HuH-7.5 (cell line): ENCODE data around the gene SPIN1.

Experiments
- DNase-seq: peaks from one replicate; pipeline ENCODE4 v3.0.0; 2011; ENCODE audit warnings: low spot score

The SPIN1 gene

DNA sequence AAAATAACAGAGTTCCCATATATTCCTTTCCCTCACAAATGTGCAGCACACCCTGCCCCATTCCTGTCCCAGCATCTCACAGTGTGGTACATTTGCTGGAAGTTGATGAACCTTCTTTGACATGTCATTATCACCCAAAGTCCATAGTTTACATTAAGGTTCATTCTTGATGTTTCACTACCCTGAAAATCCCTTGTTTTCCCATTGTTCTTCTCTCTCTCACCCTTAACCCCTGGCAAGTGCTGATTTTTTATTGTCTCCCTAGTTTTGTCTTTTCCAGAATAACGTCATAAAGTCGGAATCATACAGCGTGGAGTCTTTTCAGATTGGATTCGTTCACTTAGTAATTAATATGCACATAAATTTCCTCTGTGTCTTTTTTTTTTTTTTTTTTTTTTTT is 48.1 kb downstream of the SPIN1 start:
- DNase-seq = no peak

DNA sequence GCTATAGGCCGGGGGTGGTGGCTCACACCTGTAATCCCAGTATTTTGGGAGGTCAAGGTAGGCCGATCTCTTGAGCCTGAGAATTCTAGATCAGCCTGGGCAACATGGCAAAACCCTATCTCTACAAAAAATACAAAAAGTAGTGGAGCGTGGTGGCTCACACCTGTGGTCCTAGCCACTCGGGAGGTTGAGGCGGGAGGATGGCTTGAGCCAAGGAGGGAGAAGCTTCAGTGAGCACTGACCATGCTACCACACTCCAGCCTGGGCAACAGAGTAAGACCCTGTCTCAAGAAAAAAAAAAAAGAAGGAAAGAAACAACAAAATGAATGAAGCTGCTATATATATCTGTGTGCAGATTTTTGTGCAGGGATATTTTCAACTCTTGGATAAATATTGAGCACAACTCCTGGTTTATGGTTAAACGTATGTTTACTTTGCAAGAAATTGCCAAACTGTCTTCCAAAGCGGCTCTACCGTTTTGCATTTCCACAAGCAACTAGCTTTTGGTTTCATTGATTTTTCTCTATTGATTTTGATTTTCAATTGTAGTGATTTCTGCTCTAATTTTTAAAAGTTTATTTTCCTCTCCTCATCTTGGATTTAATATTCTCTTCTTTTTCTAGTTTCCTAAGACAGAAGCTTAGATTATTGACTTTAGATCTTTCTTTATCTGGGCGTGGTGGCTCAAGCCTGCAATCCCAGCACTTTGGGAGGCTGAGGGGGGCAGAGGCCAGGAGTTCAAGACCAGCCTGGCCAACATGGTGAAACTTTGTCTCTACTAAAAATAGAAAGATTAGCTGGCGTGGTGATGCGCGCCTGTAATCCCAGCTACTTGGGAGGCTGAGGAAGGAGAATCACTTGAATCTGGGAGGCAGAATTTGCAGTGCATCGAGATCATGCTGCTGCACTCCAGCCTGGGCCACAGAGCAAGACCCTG is 49.2 kb downstream of the SPIN1 start:
- DNase-seq = no peak

DNA sequence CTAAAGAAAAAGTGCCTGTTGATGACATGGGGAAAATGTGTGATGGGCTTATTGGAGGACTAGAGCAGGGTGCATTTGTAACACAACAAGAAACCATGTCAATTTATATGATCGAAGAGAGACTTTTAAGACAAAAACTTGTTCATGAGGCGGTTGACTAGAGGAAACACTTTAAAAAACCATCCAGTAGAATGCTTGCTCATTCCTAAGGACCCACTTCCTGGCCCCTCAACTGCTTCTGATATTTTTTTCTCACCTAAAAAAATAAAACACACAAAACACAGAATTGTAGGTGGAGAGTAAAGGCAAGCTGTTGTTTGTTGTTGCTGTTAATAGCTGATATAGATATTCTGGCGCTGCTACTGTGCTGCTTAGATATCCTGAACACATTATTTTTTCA is 50.6 kb downstream of the SPIN1 start:
- DNase-seq = no peak

DNA sequence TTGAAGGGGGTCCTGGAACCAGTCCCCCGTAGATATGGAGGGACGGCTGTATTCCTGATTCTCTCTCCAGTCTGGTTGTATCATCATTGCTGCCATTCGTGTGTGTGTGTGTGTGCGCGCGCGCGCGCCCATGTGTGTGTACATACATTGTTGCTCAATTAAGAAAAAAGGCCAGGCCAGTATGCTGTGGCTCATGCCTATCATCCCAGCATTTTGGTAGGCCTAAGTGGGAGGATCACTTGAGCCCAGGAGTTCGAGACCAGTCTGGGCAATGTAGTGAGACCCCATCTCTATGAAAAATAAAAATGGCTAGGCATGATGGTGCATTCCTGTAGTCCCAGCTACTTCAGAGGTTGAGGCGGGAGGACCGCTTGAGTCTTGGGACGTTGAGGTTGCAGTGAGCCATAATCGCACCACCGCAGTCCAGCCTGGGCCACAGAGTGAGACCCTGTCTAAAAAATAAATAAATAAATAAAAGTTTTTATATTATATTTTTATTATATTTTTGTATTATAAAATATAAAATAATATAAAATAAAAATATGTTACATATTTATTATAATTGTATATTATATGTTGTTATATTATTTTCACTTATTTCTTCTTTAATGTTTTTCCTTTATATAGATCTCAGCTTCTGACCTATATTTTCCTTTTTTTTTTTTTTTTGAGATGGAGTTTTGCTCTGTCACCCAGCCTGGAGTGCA is 53.2 kb downstream of the SPIN1 start:
- no peak for DNase-seq

DNA sequence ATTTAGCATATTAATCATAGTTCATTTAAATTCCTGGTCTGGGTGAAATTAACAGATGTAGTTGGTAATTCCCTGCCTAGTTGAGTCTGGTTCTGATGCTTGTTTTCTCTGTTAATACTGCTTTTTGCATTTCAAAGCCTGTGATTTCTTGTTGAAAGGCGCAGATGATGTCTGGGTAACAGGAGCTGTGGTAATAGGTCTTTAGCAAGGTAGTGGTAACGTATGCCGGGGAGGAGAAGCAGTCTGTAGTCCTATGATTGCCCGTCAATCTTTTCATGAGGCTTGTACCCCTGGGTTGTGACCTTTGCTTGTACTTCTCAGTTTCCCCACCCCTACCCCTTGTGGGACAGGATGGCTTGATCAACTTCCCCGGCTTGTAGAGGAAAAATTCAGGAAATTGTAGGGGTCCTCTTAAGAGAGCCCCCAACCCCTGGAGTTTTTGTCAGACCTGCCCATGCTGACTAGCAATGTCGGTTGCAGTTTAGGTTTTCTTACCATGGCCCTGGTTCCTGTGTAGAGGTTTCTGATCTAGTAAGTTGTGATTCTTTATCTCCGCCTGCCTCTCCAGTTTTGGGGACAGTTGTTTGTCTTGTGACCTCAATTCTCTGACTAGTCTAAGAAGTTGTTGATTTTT is 55.4 kb downstream of the SPIN1 start:
- DNase-seq = no peak

DNA sequence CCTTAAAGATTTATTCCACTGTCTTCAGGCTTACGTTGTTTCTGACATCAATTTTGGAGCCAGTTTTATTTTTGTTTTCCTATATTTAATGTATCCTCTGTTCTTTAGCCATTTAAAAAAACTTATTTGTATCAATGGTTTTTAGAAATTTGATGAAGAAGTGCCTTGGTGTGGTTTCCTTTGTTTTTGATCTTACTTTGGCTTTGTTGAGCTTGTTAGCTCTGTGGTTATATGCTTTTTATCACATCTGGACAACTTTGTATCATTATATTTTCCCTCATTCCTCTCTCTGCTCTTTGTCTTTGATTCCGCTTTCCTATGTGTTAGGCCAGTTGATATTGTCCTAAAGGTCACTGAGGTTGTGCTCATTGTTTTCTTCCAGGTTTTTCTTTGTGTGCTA is 58.5 kb downstream of the SPIN1 start:
- no peak for DNase-seq

DNA sequence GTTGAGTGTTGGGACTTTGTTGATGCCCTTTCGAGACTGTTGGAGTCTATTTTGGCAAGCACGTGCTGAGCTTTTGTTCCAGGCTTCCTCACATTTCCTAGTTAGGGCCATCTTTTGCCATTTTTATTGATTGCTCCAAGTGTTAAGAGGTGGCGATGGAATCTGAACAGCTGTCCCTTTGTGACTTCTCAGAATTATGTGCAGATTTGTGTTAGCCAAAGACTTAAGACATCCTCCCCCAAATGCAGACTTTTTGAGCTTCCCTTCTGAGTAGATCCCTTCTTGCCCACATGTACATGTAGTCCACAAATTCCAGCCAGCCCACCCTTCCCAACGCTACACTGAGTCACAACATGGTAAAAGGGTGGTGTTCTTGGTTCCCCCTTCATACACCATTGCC is 59.2 kb downstream of the SPIN1 start:
- DNase-seq = no peak

DNA sequence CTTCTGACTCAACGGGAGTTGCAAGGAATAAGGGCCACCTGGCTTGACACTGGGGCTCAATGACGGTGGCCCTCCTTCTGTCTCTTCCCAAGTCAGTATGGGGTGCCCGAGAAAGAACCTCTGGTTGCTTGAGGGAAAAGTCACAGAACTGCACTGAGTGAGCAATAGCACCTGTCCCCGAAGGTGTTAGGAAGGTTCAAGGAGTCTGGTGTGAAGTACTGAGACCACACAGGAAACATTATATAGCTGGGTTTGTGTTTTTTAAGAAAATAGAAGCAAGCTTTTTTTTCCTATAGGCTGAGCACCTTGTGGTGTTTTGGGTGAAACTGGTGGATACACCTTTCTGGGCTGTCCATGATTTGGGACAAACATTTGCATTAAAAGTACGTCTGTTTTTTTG is 62.9 kb downstream of the SPIN1 start:
- no peak for DNase-seq

DNA sequence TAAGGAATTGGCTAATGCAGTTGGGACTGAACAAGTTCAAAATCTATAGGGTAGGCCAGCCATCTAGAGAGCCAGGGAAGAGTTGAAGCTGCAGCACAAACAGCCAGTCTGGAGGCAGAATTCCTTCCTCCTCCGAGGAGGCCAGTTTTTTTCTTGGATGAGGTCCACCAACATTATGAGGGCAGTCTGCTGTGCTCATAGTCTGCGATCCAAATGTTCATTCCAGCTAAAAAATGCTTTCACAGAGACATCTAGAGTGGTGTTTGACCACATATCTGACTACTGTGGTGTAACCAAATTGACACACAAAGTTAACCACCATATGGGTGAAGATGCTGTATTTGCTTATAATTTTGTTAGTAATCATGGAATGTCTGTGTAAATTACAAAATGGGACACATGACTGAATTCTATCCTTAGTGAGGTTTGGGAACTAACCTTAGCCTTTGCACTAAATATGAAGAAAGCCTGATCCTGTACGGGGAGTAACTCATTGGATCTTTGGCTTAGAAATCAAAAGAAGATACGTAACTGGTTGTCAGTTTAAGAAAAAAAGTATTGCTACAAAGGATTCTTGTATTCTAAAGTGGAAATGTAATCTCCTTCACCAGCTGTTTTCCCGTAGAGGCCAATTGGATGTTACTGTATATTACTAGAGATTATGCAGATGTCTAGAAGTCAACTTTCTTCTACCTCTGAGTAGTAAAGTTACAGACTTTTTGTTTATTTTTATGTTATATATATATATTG is 70.6 kb downstream of the SPIN1 start:
- DNase-seq = no peak

DNA sequence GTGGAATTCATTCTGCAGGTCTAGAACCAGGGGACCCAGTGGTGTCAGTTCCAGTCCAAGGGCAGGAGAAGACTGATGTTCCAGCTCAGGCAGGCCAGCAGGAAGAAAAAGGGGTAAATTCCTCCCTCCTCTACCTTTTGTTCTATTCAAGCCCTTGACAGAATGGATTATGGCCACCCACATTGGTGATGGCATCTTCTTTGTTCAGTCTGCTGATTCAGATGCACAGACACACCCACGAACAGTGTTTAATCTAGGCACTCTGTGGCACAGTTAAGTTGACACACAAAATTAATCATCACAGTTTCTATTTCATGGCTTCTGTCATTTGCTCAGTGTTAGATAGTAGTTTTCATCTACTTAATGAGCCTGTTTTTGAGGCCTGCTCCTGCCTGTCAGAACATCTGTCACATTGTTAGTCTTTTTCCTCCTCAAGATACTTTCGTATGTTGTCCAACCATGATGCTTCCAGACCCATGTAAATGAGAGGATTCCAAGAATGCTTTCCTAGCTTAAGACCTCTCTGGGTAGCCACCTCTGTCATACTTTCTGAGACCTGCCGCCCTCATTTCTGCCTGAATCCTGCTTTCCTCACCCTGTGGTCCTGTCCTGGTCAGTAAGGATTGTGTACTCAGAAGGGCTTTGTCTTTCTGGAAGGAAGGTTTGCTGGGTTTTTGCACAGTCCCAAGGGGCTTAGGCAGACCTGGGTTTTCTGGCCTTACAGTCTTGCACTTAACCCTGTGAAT is 72.5 kb downstream of the SPIN1 start:
- DNase-seq = no peak

DNA sequence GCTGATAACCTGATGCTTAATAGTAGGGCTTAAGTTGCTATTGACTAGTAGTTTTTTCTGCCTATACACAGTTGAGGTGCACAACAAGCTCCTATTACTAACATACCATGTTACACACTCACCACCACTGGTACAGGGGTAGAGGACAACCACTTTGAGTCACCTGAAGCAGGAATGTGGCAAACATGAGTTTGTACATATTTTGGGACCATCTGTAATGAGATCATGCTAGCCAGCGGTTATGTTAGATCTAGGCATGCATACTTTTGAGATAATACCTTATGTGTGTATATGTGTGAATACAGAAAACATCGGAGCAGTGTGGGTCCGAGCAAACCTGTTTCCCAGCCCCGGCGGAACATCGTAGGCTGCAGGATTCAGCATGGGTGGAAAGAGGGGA is 73.9 kb downstream of the SPIN1 start:
- no peak for DNase-seq

DNA sequence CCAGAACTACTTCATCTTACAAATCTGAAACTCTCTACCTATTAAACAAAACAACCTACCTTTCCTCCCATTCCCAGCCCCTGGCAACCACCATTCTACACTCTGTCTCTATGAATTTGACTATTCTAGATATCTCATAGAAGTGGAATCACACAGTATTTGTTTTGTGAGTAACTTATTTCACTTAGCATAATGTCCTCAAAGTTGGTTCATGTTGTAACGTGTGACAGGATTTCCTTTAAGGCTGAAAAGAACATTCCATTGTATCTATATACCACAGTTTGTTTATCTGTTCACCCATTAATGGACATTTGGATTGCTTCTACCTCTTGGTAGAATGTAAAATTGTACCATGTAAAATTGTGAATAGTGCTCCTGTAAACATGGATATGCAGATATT is 76.6 kb downstream of the SPIN1 start:
- no peak for DNase-seq

DNA sequence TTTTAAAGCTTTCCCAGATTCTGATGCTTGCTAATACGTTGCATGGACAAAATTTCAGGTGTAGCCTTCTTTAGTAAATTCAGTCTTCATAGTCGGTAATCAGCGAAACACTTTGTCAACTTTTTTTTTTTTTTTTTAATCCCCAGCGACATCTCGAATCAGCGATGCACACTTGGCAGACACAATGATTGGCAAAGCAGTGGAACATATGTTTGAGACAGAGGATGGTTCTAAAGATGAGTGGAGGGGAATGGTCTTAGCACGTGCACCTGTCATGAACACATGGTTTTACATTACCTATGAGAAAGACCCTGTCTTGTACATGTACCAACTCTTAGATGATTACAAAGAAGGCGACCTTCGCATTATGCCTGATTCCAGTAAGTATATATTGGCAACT is 80.0 kb downstream of the SPIN1 start:
- DNase-seq = no peak

DNA sequence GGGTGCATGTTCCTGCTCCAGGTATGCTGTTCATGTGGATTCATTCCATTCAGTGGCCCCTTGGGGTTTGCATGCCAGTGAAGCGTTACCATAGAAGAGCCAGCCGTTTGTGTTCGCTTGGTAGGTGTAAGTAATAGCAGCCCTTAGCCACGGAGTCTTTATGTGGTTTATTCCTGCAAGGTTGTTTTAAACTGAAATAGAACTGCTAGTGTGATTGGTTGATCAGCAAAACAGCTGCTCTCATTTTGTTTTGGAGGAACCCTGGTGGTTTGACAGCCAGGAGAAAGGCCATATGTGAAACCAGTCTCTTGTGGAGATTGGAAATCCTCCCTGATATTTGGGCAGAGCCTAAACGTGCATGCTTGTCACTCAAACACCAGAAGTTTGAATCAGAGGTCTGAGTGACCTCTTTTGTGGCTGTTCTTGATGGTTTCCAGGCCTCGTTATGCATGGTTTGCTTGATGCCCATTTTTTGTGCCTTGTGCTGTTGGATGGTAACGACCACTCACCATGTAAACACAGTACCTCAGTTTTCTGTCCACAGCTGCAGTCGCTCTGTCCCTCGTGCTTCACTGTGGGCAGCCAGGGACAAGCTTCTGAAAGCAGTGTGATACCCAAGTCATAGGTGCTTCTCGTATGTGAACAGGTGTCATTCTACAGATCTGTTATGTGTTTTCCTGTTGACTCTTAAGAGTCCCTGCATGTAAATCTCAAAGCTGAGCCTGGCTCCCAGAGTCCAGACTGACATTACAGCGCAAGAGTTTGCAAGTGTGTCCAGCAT is 88.4 kb downstream of the SPIN1 start:
- DNase-seq = no peak

DNA sequence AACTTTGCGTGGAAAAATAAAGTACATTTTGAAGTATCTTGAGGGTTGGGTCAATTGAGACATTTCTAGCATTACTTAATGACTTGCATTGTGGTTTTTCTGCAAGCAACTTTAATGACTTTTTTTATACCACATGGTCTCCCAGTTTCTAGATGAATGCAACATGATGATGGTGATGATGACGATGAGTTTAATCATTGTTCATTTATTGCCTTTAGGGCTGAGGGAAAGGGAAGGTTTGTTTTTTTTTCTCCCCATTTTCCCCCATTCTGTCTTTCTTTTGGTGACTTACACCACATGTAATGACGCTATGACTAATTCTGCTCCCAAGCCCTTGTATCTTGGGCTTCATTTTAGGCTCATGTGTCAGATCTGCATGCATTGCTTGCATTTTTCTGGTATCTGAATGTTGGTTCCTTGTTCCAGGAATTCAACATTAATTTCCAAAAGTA is 89.1 kb downstream of the SPIN1 start:
- no peak for DNase-seq

DNA sequence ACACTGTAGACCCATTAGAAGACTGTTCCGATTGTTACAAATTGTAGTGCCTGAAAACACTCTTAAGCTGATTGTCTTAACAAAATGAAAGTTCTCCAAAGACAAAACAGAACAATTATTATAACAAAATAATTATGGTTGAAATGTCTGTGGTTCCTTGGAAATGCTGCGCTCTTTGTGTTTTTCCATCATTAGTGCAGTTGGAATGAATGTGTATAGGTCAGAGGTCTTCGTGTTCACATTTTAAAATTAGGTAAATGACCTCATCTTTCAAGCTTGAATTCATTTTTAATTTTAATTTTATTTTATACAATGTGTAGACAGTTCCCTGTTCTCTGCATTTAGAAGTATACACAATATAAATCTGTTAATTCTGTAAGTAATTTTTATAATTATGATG is 90.0 kb downstream of the SPIN1 start:
- DNase-seq = no peak

DNA sequence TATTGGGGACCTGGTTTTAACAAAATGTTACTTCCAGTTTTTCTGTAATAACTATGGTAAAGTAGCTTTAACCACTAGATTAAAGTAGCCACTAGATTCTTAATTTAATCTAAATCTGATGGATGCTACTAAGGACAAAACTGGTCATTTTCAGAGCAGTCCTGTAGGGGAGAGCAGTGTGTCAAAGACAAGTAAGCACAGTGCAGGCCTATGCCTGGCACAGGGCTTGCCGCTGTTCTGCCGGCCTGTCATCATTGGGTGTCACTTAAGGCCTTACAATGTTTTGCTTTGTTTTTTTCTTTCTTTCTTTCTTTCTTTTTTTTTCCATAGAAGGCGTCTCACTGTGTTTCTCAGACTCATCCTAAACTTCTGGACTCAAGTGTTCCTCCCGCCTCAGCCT is 93.7 kb downstream of the SPIN1 start:
- DNase-seq = no peak

DNA sequence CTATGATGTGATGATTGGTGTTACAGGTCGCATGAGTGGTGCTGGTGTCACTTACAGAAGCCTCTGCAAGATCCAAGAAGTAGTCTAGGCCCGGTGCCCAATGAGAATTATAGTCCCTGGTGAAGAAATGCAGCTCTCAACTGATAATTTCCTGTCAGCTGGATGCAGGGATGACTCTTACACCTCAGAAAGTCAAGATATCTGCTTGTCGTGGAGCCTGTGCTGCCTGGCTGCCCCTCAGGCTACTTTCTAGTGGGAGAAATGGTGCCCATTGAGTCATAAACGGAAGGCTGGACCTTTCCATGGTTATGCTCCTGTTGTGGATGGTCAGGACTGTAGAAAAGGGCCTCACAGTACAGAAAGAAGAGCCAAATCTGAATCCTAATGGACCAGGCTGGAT is 99.9 kb downstream of the SPIN1 start:
- DNase-seq = no peak

DNA sequence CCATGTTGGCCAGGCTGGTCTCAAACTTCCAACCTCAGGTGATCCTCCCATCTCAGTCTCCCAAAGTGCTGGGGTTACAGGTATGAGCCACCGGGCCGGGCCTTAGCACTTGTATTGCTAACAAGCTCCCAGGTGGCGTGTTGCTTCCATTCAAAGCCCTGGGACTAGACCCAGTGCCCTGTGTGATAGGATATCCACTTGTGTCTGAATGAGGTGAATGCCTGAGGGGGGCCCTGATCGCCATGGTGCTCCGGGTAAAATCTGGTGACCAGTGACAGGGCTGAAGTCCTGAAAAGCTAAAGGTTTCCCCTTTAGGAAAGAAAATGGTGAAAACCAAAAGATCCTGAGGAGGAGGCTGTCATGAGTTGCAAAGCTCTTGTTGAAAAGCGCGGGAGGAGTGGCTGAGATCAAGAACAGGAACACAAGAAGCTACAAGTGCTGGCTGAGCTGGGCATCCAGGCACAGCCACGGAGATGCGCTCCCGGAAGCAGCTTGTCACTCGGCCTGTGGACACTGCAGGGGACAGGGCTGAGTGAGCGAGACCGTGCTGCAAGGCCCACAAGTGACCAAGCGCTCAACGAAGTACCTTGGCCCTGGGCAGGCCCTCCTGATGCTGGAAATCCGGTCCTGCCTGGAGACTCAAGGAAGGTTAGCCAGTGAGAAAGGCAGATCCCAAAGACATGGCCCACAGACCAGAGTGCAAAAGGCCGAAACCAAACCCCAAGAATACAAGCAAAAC is 106.9 kb downstream of the SPIN1 start:
- no peak for DNase-seq

DNA sequence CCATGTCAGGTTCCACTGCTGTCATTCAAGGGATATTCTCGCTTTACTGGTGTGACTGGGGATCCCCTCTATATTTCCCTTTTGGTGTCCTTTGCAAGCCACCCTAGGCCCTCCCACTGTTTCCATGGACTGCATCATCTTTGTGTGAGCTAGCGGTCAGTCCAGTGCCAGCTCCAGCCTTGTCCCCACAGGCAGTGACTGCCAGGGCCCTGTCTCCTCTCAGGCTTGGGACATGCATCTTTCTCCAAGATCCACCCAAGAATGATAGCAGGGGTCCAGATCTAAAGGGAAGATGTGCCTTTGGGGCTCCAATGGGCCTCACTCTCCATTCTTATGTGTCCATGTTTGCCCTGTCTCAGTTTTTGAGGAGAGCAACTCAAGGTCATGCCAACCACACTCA is 109.0 kb downstream of the SPIN1 start:
- DNase-seq = no peak
